Sigmoid colon (tissue), 3 donors: ENCODE results near the gene CCS.

ENCODE experiments used
- POLR2A ChIP-seq, 2 donors: fragments of 450-650 bp; IDR thresholded peaks; one replicate each; pipeline ENCODE4 v1.6.1; 2016; ENCODE audit warnings: antibody characterized with exemption in 2 of 2, mild to moderate bottlenecking in 2 of 2, moderate library complexity in 2 of 2
- TF ChIP-seq, protein P1 (sequence below), 4 experiments: fragments of 450-650 bp in 3 of 4; fragments of 200-600 bp in 1 of 4; IDR thresholded peaks; one replicate each; pipeline ENCODE4 v1.5.1; 2016 to 2019; ENCODE audit warnings: antibody characterized with exemption in 4 of 4, mild to moderate bottlenecking in 3 of 4, moderate library complexity in 2 of 4

DNA sequence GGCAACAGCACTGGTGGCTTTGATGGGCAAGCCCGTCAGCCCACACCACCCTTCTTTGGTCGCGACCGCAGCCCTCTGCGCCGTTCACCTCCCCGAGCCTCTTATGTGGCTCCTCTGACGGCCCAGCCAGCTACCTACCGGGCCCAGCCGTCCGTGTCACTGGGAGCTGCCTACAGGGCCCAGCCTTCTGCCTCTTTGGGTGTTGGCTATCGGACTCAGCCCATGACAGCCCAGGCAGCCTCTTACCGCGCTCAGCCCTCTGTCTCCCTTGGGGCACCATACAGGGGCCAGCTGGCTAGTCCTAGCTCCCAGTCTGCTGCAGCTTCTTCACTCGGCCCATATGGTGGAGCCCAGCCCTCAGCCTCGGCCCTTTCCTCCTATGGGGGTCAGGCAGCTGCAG, 31.5 kb downstream of the CCS start:
- TF ChIP-seq, protein P1, sequence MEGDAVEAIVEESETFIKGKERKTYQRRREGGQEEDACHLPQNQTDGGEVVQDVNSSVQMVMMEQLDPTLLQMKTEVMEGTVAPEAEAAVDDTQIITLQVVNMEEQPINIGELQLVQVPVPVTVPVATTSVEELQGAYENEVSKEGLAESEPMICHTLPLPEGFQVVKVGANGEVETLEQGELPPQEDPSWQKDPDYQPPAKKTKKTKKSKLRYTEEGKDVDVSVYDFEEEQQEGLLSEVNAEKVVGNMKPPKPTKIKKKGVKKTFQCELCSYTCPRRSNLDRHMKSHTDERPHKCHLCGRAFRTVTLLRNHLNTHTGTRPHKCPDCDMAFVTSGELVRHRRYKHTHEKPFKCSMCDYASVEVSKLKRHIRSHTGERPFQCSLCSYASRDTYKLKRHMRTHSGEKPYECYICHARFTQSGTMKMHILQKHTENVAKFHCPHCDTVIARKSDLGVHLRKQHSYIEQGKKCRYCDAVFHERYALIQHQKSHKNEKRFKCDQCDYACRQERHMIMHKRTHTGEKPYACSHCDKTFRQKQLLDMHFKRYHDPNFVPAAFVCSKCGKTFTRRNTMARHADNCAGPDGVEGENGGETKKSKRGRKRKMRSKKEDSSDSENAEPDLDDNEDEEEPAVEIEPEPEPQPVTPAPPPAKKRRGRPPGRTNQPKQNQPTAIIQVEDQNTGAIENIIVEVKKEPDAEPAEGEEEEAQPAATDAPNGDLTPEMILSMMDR (IDR thresholded peaks at IDR 0.05): no peak
- no peak for TF ChIP-seq POLR2A (IDR thresholded peaks at IDR 0.05)
